GM21526 (cell line): ENCODE measurements around the gene PAOX.

Experiments used
- ATAC-seq: cut with Tn5 transposase; IDR thresholded peaks from one replicate; pipeline ENCODE4 v1.9.1; 2021; ENCODE audit warnings: moderate library complexity; ENCODE audit not compliant: unreplicated experiment, low FRiP score

The PAOX gene

DNA sequence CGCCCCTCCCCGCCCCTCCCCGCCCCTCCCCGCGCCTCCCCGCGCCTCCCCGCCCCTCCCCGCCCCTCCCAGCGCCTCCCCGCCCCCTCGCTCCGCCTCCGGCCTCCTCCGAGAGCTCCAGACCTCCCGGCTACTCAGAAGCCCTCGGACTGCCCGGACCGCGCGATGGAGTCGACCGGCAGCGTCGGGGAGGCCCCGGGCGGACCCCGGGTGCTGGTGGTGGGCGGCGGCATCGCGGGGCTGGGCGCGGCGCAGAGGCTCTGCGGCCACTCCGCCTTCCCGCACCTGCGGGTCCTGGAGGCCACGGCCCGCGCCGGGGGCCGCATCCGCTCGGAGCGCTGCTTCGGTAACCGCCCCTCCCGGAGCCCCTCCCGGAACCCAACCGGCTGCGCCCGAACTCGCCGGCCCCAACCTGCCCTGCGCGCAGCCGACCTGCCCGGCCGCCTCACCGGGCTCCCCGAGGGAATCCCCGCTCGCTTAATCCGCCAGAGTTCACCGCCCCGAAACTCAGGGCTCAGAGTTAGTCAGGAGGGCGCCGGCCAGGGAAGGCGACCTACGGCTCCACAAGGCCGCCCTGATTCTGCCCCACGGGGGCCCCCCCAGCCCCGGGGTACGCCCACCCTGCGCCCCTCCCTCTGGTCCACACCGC lies at the start of gene PAOX:
Gene PAOX, plus strand, starts transcription at position 111 of the 649 bp plus-strand sequence. Its CDS starts 55 bp downstream, at position 166.
- peak; percentile 43 for ATAC-seq

DNA sequence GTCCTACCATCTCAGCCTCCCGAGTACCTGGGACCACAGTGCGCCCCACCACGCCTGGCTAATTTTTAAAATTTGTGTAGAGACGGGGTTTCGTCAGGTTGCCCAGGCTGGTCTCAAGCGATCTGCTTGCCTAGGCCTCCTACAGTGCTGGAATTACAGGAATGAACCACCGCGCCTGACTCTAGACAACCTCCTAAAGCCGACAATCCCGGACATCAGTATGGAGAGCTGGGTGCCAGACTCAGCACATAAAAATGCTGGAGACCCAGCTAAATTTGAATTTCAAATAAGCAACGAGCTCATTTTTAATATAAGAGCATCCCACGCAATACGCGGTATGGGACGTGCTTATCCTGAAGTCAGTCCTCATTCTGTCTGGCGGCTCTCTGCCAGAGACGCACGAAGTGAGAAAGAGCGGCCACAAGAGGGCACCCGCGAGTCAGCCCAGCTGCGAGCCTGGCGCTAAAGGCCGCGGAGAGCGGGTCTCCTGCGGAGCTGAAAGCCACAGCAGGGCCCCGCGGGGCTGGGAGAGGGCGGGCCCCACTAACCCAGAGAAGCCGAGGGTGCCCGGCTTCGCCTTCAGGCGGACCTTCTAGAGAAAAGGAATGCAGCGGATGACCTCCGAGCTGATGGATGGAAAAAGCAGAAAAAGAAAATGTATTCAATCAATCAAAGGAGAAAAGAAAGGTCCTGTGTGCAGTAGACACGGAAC lies 49.4 kb upstream of the PAOX start:
- peak; percentile 87 for ATAC-seq

- ATAC-seq = no peak
Measured at GRCh38 chr10:133332936-133333699, 45.9 kb upstream of the PAOX start.

DNA sequence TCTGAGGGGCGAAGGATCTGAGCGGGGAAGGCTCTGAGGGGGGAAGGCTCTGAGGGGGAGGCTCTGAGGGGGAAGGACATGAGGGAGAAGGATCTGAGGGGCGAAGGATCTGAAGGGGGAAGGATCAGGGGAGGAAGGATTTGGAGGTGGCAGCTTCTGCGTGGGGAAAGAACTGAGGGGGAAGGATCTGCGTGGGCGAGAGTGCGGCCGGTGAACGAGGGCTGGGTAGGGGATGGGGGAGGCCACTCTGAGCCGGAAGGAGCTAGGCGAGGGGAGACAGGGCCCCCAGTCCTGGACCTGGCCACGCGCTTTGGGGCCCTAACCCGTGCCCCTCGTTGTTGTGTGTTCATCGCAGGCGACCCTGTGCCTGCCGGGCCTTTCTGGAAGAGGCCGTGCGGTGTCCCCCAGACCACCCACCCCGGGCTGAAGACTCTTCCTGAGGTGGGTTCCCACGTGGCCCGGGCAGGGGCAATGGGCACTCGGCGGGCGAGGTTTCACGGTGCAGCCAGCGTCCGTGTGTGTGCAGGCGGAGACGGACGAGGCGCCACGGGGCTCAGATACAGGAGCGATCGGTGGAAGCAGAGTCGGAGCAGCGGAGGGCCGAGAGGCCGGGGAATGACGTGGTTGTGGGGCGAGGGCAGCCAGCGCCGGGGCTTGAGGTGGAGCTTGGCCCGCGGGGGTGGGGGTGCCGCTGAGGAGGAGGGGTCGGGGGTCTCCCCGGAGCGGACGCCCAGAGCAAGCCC lies 44.4 kb upstream of the PAOX start:
- no peak for ATAC-seq

GRCh38 chr10:133335246-133336117 lies 43.6 kb upstream of the PAOX start:
- no peak for ATAC-seq

DNA sequence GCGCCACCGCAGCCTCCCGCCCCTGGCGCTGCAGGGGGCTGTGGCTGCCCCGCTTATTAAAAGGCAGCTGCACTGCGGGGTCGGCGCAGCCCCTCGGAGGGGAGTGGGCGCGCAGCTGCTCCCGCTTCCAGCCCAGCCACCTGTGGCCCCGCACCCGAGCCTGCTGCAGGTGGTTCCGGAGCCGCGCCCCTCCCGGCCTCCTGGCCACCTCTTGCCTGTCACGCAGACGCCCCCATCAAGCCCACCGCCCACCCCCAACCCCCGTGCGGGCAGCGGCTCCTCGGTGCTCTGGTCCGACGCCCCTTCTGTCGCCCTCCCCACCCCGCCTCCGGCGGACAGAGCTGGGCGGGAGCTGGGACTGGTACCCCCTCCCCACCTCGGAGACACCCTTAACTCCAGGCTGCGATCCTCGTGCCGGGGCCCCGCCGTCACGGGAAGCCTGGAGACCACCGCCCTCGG lies 42.9 kb upstream of the PAOX start:
- no peak for ATAC-seq

DNA sequence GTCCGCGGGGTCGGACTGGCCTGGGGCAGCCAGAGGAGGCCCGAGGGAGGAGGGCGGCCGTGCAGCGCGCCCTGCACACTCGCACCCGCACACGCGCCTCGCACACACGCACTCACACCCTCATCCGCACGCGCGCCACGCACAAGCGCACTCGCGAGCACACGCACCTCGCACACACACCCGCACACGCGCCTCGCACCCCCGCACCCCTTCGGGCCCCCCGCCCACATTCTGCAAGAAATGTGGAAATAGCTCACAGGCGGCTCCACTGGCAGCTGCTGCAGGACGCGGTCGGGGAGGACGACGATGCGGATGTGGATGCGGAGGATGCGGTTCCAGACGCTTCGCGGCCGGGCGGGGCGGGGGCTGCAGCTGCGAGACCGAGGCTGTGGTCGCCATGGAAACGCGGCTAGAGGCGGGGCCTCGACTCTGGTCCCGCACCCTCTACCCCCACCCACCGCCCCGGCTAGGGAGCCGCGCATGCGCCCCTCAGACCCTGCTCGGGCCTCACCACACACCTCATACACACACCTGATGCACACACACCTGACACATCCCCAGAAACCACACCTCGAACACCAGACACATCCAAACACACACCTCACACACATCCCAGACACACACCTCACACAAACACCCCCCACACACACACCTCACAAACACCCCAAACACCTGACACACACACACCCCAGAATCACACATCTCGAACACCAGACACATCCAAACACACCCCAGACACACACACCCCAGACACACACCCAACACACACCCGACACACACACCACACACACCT lies 42.3 kb upstream of the PAOX start, which contains the start of gene CALY:
Gene CALY, minus strand, starts transcription at position 320 of the 793 bp plus-strand sequence. CDS start 7,907 bp downstream, outside the sequence.
- no peak for ATAC-seq

DNA sequence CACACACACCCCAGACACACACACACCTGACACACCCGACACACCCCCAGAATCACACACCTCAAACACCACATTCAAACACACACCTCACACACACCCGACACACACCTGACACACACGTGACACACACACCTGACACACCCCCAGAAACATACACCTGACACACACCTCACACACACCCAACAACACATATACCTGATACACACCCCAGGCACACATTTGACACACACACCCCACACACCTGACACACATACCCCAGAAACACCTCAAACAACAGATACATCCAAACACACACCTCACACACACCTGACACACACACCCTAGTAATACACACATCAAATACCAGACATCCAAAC lies 41.7 kb upstream of the PAOX start:
- no peak for ATAC-seq

GRCh38 chr10:133338080-133339071 lies 40.7 kb upstream of the PAOX start:
- no peak for ATAC-seq

DNA sequence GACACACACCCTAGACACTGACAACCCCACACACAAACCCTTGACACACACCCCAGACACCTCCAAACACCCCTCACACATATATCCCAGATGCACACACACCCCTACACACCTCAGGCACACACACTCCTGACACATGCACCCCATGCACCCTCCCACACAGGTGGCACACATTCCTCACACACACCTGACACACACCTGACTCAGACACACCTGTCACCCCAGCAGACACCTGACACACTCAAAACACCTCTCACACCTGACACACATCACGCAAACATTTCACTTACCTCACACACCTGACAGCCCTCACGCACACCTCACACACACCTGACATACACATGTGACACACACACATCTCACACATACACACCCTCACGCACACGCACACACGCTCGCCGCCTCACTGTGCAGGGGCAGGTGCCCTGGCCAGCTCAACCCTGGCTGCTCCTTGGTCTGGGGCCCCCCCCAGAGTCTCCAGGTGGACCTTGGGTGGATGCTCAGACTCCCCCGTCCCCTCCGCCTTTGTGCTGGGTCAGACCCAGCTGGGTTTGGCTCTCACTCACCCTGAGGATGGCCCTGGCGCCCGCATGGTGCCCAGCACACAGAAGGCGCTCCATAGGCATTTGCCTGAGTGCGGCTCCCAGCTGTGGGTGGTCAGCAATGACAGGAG lies 39.2 kb upstream of the PAOX start:
- ATAC-seq = no peak

DNA sequence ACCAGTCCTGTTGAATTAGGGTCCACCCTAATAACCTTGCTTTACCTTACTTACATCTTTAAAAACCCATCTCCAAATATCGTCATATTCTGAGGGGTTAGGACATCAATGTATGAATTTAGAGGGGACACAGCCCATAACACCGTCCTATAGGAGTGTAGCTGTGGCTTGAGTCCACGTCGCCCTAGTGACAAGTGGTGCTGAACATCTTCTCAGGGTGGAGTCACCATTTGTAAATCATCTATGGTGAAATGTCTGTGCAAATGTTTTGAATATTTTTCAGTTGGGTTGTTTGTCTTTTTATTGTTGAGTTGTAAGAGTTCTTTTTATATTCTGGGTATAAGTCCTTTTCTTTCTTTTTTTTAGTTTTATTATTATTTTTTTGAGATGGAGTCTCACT lies 37.1 kb upstream of the PAOX start:
- ATAC-seq = no peak

- ATAC-seq = no peak
Measured at GRCh38 chr10:133342942-133343341, 36.1 kb upstream of the PAOX start.

GRCh38 chr10:133343558-133343957 lies 35.5 kb upstream of the PAOX start:
- ATAC-seq = no peak

DNA sequence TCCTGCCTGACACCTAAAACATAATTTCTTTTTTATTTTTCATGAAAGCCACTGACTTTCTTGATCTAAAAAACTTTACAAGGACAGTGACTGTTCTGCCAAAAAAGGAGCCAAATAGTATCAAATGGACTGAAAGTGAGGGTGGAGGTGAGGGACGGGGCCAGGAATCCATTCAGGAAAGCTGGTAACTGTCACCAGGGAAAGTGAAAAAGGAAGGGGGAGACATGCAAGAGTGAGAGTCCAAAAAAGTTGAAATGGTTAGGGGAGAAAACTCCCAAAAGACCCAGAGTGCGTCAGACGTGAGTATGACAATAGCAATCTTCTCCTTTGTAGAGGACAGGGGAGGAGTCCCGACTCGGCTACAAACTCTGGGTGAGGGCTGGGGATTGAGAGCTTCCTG lies 34.8 kb upstream of the PAOX start:
- no peak for ATAC-seq

GRCh38 chr10:133346413-133346812 lies 32.6 kb upstream of the PAOX start:
- ATAC-seq = no peak

GRCh38 chr10:133347710-133348517 lies 31.1 kb upstream of the PAOX start:
- no peak for ATAC-seq
